Naive thymus-derived CD4-positive, alpha-beta T cell (primary cell): ENCODE data around the gene MS4A2. TPM values are rescaled to one million over a fixed set of nuclear protein-coding genes. Genes with fewer than 3 reads are reported as not detected.
"Not testable (repeated sequence)": the region's sequence is repeated elsewhere in the genome, so short reads cannot be mapped to it uniquely, and the experiment has no call there.

ENCODE experiments used
- ATAC-seq: fragments of 150-1000 bp; cut with Tn5 transposase; 2 replicates; pipeline ENCODE4 v1.10.0; 2021; ENCODE audit warnings: mild to moderate bottlenecking, moderate library complexity
- CTCF ChIA-PET: fragments of 350-600 bp; sonication (Branson Sonifier 250); formaldehyde crosslinking; loops from one replicate; lab custom pipeline; 2021; ENCODE audit warnings: antibody characterized with exemption; lab: Charles Lee
- POLR2A ChIA-PET: fragments of 350-600 bp; sonication (Branson Sonifier 250); formaldehyde crosslinking; loops from one replicate; lab custom pipeline; 2021; ENCODE audit warnings: antibody characterized with exemption, inconsistent platforms; lab: Charles Lee
- DNase-seq, 9 donors: peaks; one replicate each; pipeline versions ENCODE4 v3.0.0 to v3.0.0-alpha.2; 2020 to 2022; ENCODE audit warnings: mixed read lengths in 1 of 9
- H3K27ac ChIP-seq: one replicate; pipeline ENCODE4 v1.7.0; 2013; ENCODE audit warnings: mild to moderate bottlenecking, low read depth, low read length, moderate library complexity
- H3K27me3 ChIP-seq, 2 donors: one replicate each; pipeline ENCODE4 v1.7.0; 2013; ENCODE audit warnings: low read length in 2 of 2, mild to moderate bottlenecking in 2 of 2, moderate library complexity in 2 of 2; ENCODE audit not compliant: control insufficient read depth in 2 of 2, insufficient read depth in 2 of 2
- H3K36me3 ChIP-seq, 3 experiments: 1 replicate in 2 of 3; 2 replicates in 1 of 3; pipeline ENCODE4 v1.7.0; 2013; ENCODE audit warnings: low read length in 3 of 3, mild to moderate bottlenecking in 3 of 3, moderate library complexity in 1 of 3; ENCODE audit not compliant: insufficient read depth in 3 of 3, control insufficient read depth in 2 of 3
- H3K4me1 ChIP-seq, 2 donors: one replicate each; pipeline ENCODE4 v1.7.0; 2013; ENCODE audit warnings: low read length in 2 of 2, mild to moderate bottlenecking in 2 of 2, moderate library complexity in 1 of 2; ENCODE audit not compliant: control insufficient read depth in 2 of 2, insufficient read depth in 2 of 2
- H3K4me3 ChIP-seq: 2 replicates; pipeline ENCODE4 v1.7.0; 2013; ENCODE audit warnings: mild to moderate bottlenecking, low read length
- H3K9me3 ChIP-seq, 3 experiments: 1 replicate in 2 of 3; 2 replicates in 1 of 3; pipeline ENCODE4 v1.7.0; 2013; ENCODE audit warnings: low read length in 3 of 3; ENCODE audit not compliant: control insufficient read depth in 2 of 3
- H3K27ac Mint-ChIP-seq, 9 donors: one replicate each; pipeline ENCODE4 v1.8.0; 2020 to 2022; ENCODE audit warnings: mixed read lengths in 9 of 9, mild to moderate bottlenecking in 8 of 9, moderate library complexity in 5 of 9, inconsistent platforms in 2 of 9
- H3K27me3 Mint-ChIP-seq, 5 donors: one replicate each; pipeline ENCODE4 v1.8.0; 2021 to 2022; ENCODE audit warnings: mixed read lengths in 5 of 5, mild to moderate bottlenecking in 1 of 5
- H3K36me3 Mint-ChIP-seq, 5 donors: one replicate each; pipeline ENCODE4 v1.8.0; 2020 to 2022; ENCODE audit warnings: mixed read lengths in 5 of 5, mild to moderate bottlenecking in 3 of 5, inconsistent platforms in 1 of 5
- H3K4me1 Mint-ChIP-seq, 7 donors: one replicate each; pipeline ENCODE4 v1.8.0; 2020 to 2022; ENCODE audit warnings: mixed read lengths in 7 of 7, mild to moderate bottlenecking in 3 of 7, inconsistent platforms in 1 of 7
- H3K4me3 Mint-ChIP-seq, 10 donors: one replicate each; pipeline ENCODE4 v1.8.0; 2020 to 2022; ENCODE audit warnings: mild to moderate bottlenecking in 10 of 10, mixed read lengths in 10 of 10, moderate library complexity in 6 of 10, inconsistent platforms in 2 of 10
- H3K9me3 Mint-ChIP-seq, 11 donors: one replicate each; pipeline ENCODE4 v1.8.0; 2020 to 2022; ENCODE audit warnings: mixed read lengths in 11 of 11, mild to moderate bottlenecking in 4 of 11, inconsistent platforms in 1 of 11, moderate library complexity in 1 of 11
- intact Hi-C, 2 donors: fragments of 100-400 bp; cut with micrococcal nuclease; formaldehyde crosslinking; loops; one replicate each; pipeline ENCODE4 v1.15.1; 2023
- polyA plus RNA-seq, 2 donors: library from polyadenylated mRNA; unstranded; fragments of 300-500 nt; fragmentation: Illumina TruSeq; gene quantifications; one replicate each; pipeline ENCODE4 v1.2.3, GENCODE V29; 2021
- total RNA-seq, 6 experiments: library from RNA in 5 of 6; stranded (reverse) in 5 of 6; gene quantifications; 1 replicate in 5 of 6; 2 replicates in 1 of 6; pipeline ENCODE4 v1.2.3 and lab custom pipeline; 2021 to 2026

The MS4A2 gene
- total and polyA plus RNA-seq, 7 experiments from 2014 or later, result 2.3 to 7.6 TPM; not detected in 5

DNA sequence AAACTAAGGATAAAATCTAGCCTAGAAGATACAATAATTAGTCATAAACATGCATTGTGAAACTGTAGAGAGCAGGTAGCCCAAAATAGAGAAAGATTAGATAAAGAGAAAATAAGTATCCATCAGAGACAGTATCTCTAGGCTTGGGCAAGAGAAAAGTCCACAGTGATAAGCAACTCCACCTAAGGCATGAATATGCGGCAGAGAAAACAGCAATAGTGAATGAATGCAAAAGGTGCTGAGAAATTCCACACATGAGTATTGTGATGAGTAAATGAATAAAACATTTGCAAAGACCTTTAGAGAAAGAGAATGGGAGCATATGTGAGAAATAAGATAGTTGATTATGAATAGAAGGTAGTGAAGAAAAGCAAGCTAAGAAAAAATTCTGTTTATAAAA is 8.7 kb downstream of the MS4A2 start:
- Mint-ChIP-seq H3K27ac (no peak overlapping the region), H3K4me1 (peaks cover 0 to 1% (median 0%) of the 10 kb centered on the region in 7 donors), H3K4me3 (no peak overlapping the region), H3K27me3 (peaks cover 0 to 19% (median 12%) of the 10 kb centered on the region in 5 donors), H3K36me3 (no peaks in the 10 kb centered on the region), H3K9me3 (no peaks in the 10 kb centered on the region)
- Histone ChIP-seq H3K27me3 (no peaks in the 10 kb centered on the region), H3K4me1 (no peaks in the 10 kb centered on the region), H3K36me3 (no peaks in the 10 kb centered on the region), H3K27ac (no peak overlapping the region), H3K4me3 (no peak overlapping the region), H3K9me3 (no peaks in the 10 kb centered on the region)
- intact Hi-C loops, result no loop called here
- CTCF ChIA-PET, result no interaction called here
- ATAC-seq, result no peak
- DNase-seq, result no peak
- POLR2A ChIA-PET, result no interaction called here

DNA sequence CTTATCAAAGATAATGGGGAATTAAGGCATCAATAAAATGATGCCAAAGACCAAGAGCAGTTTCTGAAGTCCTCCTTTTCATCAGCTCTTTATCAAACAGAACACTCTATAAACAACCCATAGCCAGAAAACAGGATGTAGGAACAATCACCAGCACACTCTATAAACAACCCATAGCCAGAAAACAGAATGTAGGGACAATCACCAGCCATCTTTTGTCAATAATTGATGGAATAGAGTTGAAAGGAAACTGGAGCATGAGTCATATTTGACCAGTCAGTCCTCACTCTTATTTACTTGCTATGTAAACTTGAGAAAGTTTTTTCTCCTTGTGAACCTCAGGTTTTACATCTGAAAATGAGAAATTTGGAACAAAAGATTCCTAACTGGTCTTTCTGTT is 10.0 kb downstream of the MS4A2 start:
- ChIA-PET CTCF (no interaction called here), POLR2A (no interaction called here)
- intact Hi-C loops, result no loop called here
- Mint-ChIP-seq H3K4me3 (no peak overlapping the region), H3K27ac (no peak overlapping the region), H3K4me1 (peaks cover 0 to 1% (median 0%) of the 10 kb centered on the region in 7 donors), H3K36me3 (no peaks in the 10 kb centered on the region), H3K9me3 (no peaks in the 10 kb centered on the region), H3K27me3 (peaks cover 0 to 15% (median 12%) of the 10 kb centered on the region in 5 donors)
- Histone ChIP-seq H3K27ac (no peak overlapping the region), H3K4me1 (no peaks in the 10 kb centered on the region), H3K9me3 (no peaks in the 10 kb centered on the region), H3K36me3 (no peaks in the 10 kb centered on the region), H3K27me3 (no peaks in the 10 kb centered on the region), H3K4me3 (no peak overlapping the region)
- no peak for ATAC-seq
- DNase-seq, result no peak

DNA sequence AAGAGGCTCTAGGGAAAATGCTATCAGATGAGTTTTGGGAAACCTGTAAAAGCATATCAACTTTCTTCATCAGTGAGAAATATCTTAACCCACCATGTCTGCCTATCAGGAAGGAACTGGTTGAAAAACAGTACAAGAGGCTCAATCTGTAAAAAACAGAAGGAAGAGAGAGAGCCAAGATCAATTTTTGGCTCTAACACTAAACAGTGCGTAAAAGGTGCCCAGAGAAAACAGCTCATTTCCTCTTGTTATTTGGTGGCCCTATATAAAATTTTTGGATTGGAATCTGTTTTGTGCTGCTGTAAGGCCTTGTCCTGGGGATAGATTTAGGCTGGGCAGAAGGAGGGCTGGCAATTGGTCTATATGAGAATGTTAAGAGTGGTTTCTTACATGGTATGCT is 12.1 kb downstream of the MS4A2 start:
- Histone ChIP-seq H3K27ac (no peak overlapping the region), H3K27me3 (no peaks in the 10 kb centered on the region), H3K4me1 (no peaks in the 10 kb centered on the region), H3K4me3 (no peak overlapping the region), H3K9me3 (no peaks in the 10 kb centered on the region), H3K36me3 (no peaks in the 10 kb centered on the region)
- ChIA-PET CTCF (no interaction called here), POLR2A (interaction anchor here (0.6 kb wide), 1 partner anchor 97 kb away, joined by 3 read pairs; no protein-coding TSS in a partner anchor)
- DNase-seq, result no peak
- Mint-ChIP-seq H3K9me3 (no peaks in the 10 kb centered on the region), H3K4me1 (peaks cover 0 to 1% (median 0%) of the 10 kb centered on the region in 7 donors), H3K27me3 (peaks cover 0 to 8% (median 5%) of the 10 kb centered on the region in 5 donors), H3K36me3 (no peaks in the 10 kb centered on the region), H3K27ac (no peak overlapping the region), H3K4me3 (no peak overlapping the region)
- intact Hi-C loops, result no loop called here
- ATAC-seq, result no peak

DNA sequence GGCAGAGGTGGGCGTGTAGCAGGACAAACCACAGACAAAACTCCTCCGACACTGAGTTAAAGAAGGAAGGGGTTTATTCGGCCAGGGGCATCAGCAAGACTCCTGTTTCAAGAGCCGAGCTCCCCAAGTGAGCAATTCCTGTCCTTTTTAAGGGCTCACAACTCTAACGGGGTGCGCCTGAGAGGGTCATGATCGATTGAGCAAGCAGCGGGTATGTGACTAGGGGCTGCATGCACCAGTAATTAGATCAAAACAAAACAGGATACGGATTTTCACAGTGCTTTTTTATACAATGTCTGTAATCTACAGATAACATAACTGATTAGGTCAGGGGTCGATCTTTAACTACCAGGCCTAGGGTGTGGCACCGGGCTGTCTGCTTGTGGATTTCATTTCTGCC is 12.9 kb downstream of the MS4A2 start:
- H3K4me3 ChIP-seq, H3K4me1 Mint-ChIP-seq, POLR2A ChIA-PET, H3K36me3 ChIP-seq, H3K27ac Mint-ChIP-seq, H3K27me3 Mint-ChIP-seq, H3K4me1 ChIP-seq, H3K27me3 ChIP-seq, ATAC-seq, CTCF ChIA-PET, H3K27ac ChIP-seq, H3K4me3 Mint-ChIP-seq, H3K36me3 Mint-ChIP-seq, intact Hi-C loops, DNase-seq, H3K9me3 Mint-ChIP-seq, H3K9me3 ChIP-seq: not testable (repeated sequence)

DNA sequence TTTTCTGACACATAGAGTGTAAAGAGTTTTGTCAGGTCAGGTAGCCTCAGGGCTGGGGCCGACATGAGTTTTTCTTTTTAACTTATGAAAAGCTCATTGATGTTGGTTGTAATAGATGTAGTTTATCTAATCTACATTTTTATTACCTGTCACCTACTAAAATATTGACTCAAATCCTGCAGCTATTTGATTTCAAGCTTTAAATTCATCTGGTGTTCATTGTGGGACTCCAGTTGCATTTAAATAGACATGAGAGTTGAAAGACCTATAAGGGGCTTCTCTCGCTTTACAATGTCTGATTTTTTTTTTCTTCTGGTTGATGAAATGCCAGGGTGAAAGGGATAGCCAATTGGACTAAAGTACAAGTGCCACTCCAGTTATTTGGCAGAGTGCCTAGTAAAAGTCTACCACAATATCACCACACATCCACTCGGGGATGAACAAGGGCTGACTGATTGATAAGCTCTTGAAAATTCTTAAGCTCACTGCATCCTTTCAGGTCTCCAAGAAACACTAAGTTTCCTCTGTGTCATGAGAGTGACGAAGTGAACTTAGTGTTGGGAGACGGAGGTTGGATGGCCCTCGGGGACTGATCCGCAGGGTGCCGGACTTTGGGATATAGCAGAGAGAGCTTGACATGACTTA is 16.1 kb downstream of the MS4A2 start:
- H3K27ac Mint-ChIP-seq, H3K4me1 Mint-ChIP-seq, H3K27me3 ChIP-seq, H3K4me1 ChIP-seq, POLR2A ChIA-PET, H3K4me3 Mint-ChIP-seq, DNase-seq, H3K36me3 ChIP-seq, H3K9me3 Mint-ChIP-seq, H3K27me3 Mint-ChIP-seq, H3K27ac ChIP-seq, ATAC-seq, intact Hi-C loops, H3K4me3 ChIP-seq, H3K36me3 Mint-ChIP-seq, H3K9me3 ChIP-seq: not testable (repeated sequence)
- CTCF ChIA-PET, result interaction anchor here (0.7 kb wide), 1 partner anchor 1182 kb away, joined by 4 read pairs; no protein-coding TSS in a partner anchor

DNA sequence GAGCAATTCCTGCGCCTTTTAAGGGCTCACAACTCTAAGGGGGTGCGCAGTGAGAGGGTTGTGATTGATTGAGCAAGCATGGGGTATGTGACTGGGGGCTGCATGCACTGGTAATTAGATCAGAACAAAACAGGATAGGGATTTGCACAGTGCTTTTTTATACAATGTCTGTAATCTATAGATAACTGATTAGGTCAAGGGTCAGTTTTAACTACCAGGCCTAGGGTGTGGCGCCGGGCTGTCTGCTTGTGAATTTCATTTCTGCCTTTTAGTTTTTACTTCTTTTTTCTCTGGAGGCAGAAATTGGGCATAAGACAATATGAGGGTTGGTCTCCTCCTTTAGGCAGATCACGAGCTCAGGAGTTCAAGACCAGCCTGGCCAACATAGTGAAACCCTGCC is 20.2 kb downstream of the MS4A2 start:
- H3K27me3 Mint-ChIP-seq, ATAC-seq, CTCF ChIA-PET, H3K4me1 Mint-ChIP-seq, H3K36me3 Mint-ChIP-seq, H3K4me3 Mint-ChIP-seq, H3K9me3 Mint-ChIP-seq, POLR2A ChIA-PET, H3K4me3 ChIP-seq, H3K27ac Mint-ChIP-seq, H3K9me3 ChIP-seq, DNase-seq, H3K4me1 ChIP-seq, intact Hi-C loops, H3K36me3 ChIP-seq, H3K27ac ChIP-seq, H3K27me3 ChIP-seq: not testable (repeated sequence)

DNA sequence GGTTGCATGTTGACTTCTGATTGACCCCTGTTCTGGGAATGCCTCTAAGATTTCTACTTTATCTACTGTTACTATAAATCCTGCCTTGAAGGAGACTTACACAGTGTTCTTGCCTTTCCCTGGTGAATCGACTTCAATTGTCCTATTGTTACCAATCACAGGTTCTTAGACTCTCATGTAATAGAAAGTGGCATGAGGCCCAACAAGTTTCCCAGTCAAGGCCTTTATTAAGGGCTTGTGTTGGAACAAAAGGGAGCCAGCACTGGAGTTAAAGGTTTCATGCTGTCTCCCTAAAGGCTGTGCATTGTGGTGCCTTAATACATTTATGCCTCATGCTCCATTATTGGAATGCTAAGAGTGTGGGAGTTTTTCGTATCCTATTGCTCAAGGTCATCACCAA is 23.3 kb downstream of the MS4A2 start:
- ChIA-PET CTCF (no interaction called here), POLR2A (no interaction called here)
- no peaks in the 10 kb centered on the region for H3K4me1 Mint-ChIP-seq
- H3K4me3 Mint-ChIP-seq, result no peak overlapping the region
- H3K27me3 Mint-ChIP-seq, result peaks cover 4 to 13% (median 6%) of the 10 kb centered on the region in 5 donors
- no peaks in the 10 kb centered on the region for H3K36me3 Mint-ChIP-seq
- intact Hi-C loops, result no loop called here
- DNase-seq, result no peak
- no peak overlapping the region for H3K4me3 ChIP-seq
- no peak for ATAC-seq
- H3K36me3 ChIP-seq, result no peaks in the 10 kb centered on the region
- H3K9me3 ChIP-seq, result no peaks in the 10 kb centered on the region
- H3K27ac ChIP-seq, result no peak overlapping the region
- no peak overlapping the region for H3K27ac Mint-ChIP-seq
- no peaks in the 10 kb centered on the region for H3K9me3 Mint-ChIP-seq
- H3K4me1 ChIP-seq, result no peaks in the 10 kb centered on the region
- H3K27me3 ChIP-seq, result no peaks in the 10 kb centered on the region
